HepG2 (cell line): ENCODE measurements around the gene PPP1R9A.

Experiments used
- KLF13 ChIP-seq: sonication (generic); formaldehyde crosslinking; IDR thresholded peaks from 2 replicates; pipeline ENCODE4 v1.4.0; 2020; ENCODE audit warnings: mild to moderate bottlenecking, missing genetic modification reagents
- NR2F2 ChIP-seq: IDR thresholded peaks from 2 replicates; pipeline ENCODE4 v1.6.1; 2012; ENCODE audit warnings: low read depth, inconsistent platforms, borderline replicate concordance
- POLR2AphosphoS5 ChIP-seq: IDR thresholded peaks from 2 replicates; pipeline ENCODE4 v1.6.1; 2012; ENCODE audit warnings: low read depth, low read length
- ZNF30 ChIP-seq: sonication (generic); formaldehyde crosslinking; IDR thresholded peaks from 2 replicates; pipeline ENCODE4 v1.5.0; 2020; ENCODE audit warnings: mild to moderate bottlenecking, missing genetic modification reagents
- TF ChIP-seq, protein P1 (sequence below): sonication (generic); formaldehyde crosslinking; IDR thresholded peaks from 2 replicates; pipeline ENCODE4 v1.4.0; 2020; ENCODE audit warnings: mild to moderate bottlenecking, missing genetic modification reagents

DNA sequence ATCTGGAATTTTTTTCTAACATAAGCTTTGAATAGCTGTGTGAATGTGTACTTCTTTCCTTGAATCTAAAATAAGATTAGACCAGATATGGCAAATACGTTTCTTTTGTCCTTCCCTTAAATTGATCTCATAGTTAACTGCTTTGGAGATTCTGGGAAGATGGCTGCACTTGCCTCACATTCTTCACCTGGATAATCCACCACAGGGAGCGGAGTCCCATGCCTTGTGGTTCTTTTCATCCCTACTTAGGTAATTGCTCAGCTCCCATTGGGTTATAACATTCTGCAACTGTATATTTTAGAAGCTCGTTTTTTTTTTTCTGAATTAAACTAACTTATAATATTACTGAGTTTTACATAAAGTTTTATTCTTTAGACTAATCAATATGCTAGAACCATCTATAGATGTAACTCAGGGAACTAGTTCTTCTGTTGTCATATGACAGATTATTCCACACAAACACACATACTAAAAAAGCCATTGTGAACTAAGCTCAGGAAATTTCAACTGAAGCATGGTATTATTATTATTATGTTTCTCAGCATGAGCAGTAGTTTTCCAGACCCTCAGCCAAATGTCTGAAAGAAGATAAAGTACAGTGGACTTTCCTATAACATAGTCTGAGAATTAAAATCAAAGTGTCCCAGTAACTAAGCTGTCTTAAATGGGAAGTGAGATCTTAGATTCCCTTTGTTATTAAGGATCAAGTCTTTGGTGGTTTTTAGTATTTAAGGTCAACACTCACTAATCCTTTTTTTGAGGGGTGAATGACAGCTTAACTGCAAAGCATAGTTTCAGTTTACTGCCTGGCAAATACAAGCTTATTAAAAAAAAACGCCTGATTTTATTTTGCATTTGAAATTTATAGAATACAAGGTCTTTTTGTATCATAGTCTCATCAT is 182.3 kb downstream of the PPP1R9A start:
- TF ChIP-seq POLR2AphosphoS5 (no peak), ZNF30 (CRISPR knock-in tag) (no peak), NR2F2 (no peak), KLF13 (CRISPR knock-in tag) (no peak)
- TF ChIP-seq, protein P1, sequence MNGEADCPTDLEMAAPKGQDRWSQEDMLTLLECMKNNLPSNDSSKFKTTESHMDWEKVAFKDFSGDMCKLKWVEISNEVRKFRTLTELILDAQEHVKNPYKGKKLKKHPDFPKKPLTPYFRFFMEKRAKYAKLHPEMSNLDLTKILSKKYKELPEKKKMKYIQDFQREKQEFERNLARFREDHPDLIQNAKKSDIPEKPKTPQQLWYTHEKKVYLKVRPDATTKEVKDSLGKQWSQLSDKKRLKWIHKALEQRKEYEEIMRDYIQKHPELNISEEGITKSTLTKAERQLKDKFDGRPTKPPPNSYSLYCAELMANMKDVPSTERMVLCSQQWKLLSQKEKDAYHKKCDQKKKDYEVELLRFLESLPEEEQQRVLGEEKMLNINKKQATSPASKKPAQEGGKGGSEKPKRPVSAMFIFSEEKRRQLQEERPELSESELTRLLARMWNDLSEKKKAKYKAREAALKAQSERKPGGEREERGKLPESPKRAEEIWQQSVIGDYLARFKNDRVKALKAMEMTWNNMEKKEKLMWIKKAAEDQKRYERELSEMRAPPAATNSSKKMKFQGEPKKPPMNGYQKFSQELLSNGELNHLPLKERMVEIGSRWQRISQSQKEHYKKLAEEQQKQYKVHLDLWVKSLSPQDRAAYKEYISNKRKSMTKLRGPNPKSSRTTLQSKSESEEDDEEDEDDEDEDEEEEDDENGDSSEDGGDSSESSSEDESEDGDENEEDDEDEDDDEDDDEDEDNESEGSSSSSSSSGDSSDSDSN (CRISPR knock-in tag): no peak
